Neuronal stem cell (in vitro differentiated cells): ENCODE measurements around the gene ZNFX1. TPM values are rescaled to one million over a fixed set of nuclear protein-coding genes. Genes with fewer than 3 reads are reported as not detected.
A peak's percentile ranks its signal among the peaks of the same experiment; 100 is the strongest.

Experiments used
- DNase-seq: peaks from one replicate; pipeline ENCODE4 v3.0.0-alpha.2; 2013; ENCODE audit warnings: low spot score
- H2AFZ ChIP-seq: one replicate; pipeline ENCODE4 v1.6.1; 2013; ENCODE audit warnings: mild to moderate bottlenecking, low read length, inconsistent platforms
- H2AK5ac ChIP-seq: 2 replicates; pipeline ENCODE4 v1.6.1; 2013; ENCODE audit warnings: low read depth, mild to moderate bottlenecking, inconsistent platforms, low read length, moderate library complexity, mixed read lengths
- H2BK120ac ChIP-seq: 2 replicates; pipeline ENCODE4 v1.6.1; 2013; ENCODE audit warnings: low read depth, mild to moderate bottlenecking, inconsistent platforms, low read length, moderate library complexity, mixed read lengths
- H2BK12ac ChIP-seq: one replicate; pipeline ENCODE4 v1.6.1; 2013; ENCODE audit warnings: low read length, inconsistent platforms
- H2BK15ac ChIP-seq: 2 replicates; pipeline ENCODE4 v1.6.1; 2013; ENCODE audit warnings: mild to moderate bottlenecking, low read length, inconsistent platforms, mixed read lengths
- H2BK5ac ChIP-seq: one replicate; pipeline ENCODE4 v1.6.1; 2013; ENCODE audit warnings: inconsistent platforms, mild to moderate bottlenecking, low read length, moderate library complexity
- H3K14ac ChIP-seq: one replicate; pipeline ENCODE4 v1.6.1; 2013; ENCODE audit warnings: low read length, inconsistent platforms
- H3K18ac ChIP-seq: 2 replicates; pipeline ENCODE4 v1.6.1; 2013; ENCODE audit warnings: low read length, inconsistent platforms
- H3K23ac ChIP-seq: 2 replicates; pipeline ENCODE4 v1.6.1; 2013; ENCODE audit warnings: low read depth, mild to moderate bottlenecking, mixed read lengths, low read length, inconsistent platforms; ENCODE audit not compliant: poor library complexity
- H3K27ac ChIP-seq: replicated peaks from 3 replicates; pipeline ENCODE4 v1.5.1; 2013; ENCODE audit warnings: low read length, inconsistent platforms
- H3K27me3 ChIP-seq, 3 experiments: 2 replicates each; pipeline ENCODE4 v1.6.1; 2013; ENCODE audit warnings: low read length in 3 of 3, mild to moderate bottlenecking in 2 of 3, inconsistent platforms in 1 of 3, low read depth in 1 of 3, mixed read lengths in 1 of 3, moderate library complexity in 1 of 3; ENCODE audit not compliant: control insufficient read depth in 3 of 3, insufficient read depth in 3 of 3
- H3K36me3 ChIP-seq, 2 donors: replicated peaks in 1 of 2; 2 replicates each; pipeline ENCODE4 v1.6.1; 2013; ENCODE audit warnings: low read length in 2 of 2; ENCODE audit not compliant: control insufficient read depth in 2 of 2, insufficient read depth in 2 of 2
- H3K4ac ChIP-seq: 2 replicates; pipeline ENCODE4 v1.6.1; 2013; ENCODE audit warnings: inconsistent platforms, mild to moderate bottlenecking, low read length, moderate library complexity
- H3K4me1 ChIP-seq, 2 donors: 1 replicate in 1 of 2; 2 replicates in 1 of 2; pipeline ENCODE4 v1.6.1; 2013; ENCODE audit warnings: low read length in 2 of 2, low read depth in 1 of 2; ENCODE audit not compliant: control insufficient read depth in 2 of 2, insufficient read depth in 1 of 2
- H3K4me2 ChIP-seq: one replicate; pipeline ENCODE4 v1.6.1; 2013; ENCODE audit warnings: mild to moderate bottlenecking, low read length, inconsistent platforms; ENCODE audit not compliant: insufficient read depth, poor library complexity, severe bottlenecking
- H3K4me3 ChIP-seq, 2 donors: 2 replicates each; pipeline ENCODE4 v1.5.1; 2013; ENCODE audit warnings: low read length in 2 of 2, mild to moderate bottlenecking in 2 of 2, inconsistent platforms in 1 of 2, moderate library complexity in 1 of 2
- H3K79me1 ChIP-seq: one replicate; pipeline ENCODE4 v1.6.1; 2013; ENCODE audit warnings: low read depth, mild to moderate bottlenecking, inconsistent platforms, low read length, moderate library complexity
- H3K9ac ChIP-seq: one replicate; pipeline ENCODE4 v1.6.1; 2013; ENCODE audit warnings: mild to moderate bottlenecking, low read depth, low read length, inconsistent platforms; ENCODE audit not compliant: poor library complexity
- H3K9me3 ChIP-seq, 2 donors: replicated peaks in 1 of 2; 2 replicates each; pipeline versions ENCODE3 to v1.6.1; 2013; ENCODE audit warnings: low read length in 2 of 2, mild to moderate bottlenecking in 2 of 2, inconsistent platforms in 1 of 2, low read depth in 1 of 2, mixed read lengths in 1 of 2, moderate library complexity in 1 of 2; ENCODE audit not compliant: control insufficient read depth in 2 of 2, insufficient read depth in 1 of 2
- H4K8ac ChIP-seq: one replicate; pipeline ENCODE4 v1.6.1; 2013; ENCODE audit warnings: low read depth, mild to moderate bottlenecking, inconsistent platforms, low read length, moderate library complexity
- H4K91ac ChIP-seq: one replicate; pipeline ENCODE4 v1.6.1; 2013; ENCODE audit warnings: low read length, low read depth, mild to moderate bottlenecking, inconsistent platforms; ENCODE audit not compliant: poor library complexity
- WGBS, 2 donors: extraction: QIAGEN DNeasy Blood & Tissue Kit; methylation state at CpG; one replicate each; pipeline ENCODE4 v1.1.7; 2013; ENCODE audit warnings: missing lambda C conversion rate in 2 of 2, mixed read lengths in 1 of 2; ENCODE audit not compliant: insufficient read length in 2 of 2, insufficient replicate concordance in 1 of 2; ENCODE audit errors: extremely low coverage in 2 of 2; 5-methylcytosine and 5-hydroxymethylcytosine counted together
- polyA plus RNA-seq, 2 experiments: library from polyadenylated mRNA; stranded (reverse); fragments of 200-250 nt; gene quantifications; one replicate each; pipeline ENCODE4 v1.2.3, GENCODE V29; 2013

Gene ZNFX1
- polyA plus RNA-seq (2013, experiment 1 of 2), result 2.4 TPM
- polyA plus RNA-seq (2013, experiment 2 of 2), result 2.2 TPM

GRCh38 chr20:49278036-49278817 lies at the start of gene ZNFX1:
TSS of gene ZNFX1 (minus strand) at chr20:49278057. CDS start at chr20:49275839, 2,218 bp downstream.
- Histone ChIP-seq H3K79me1 (peaks cover 11% of the 10 kb centered on the region), H3K4me2 (peak within 1 kb of the TSS; percentile 88), H3K18ac (peak within 1 kb of the TSS; percentile 93), H2BK5ac (peak within 1 kb of the TSS; percentile 87), H3K27ac (peak within 1 kb of the TSS; percentile 90), H3K9me3 (peaks cover 33 to 58% of the 10 kb centered on the region in 2 donors), H2BK15ac (peak within 1 kb of the TSS; percentile 44), H3K4me1 (peaks cover 0 to 7% of the 10 kb centered on the region in 2 donors), H3K36me3 (peaks cover 36 to 77% of the 10 kb centered on the region in 2 donors), H3K14ac (peak within 1 kb of the TSS; percentile 66), H3K23ac (peak within 1 kb of the TSS; percentile 78), H2AK5ac (no peak within 1 kb of the TSS), H2BK12ac (no peak within 1 kb of the TSS), H3K9ac (peak within 1 kb of the TSS; percentile 94), H3K4me3 (peak within 1 kb of the TSS; percentile 76 to 84), H4K91ac (no peak within 1 kb of the TSS), H2AFZ (peak within 1 kb of the TSS; percentile 98), H3K4ac (no peak within 1 kb of the TSS), H3K27me3 (no peaks in the 10 kb centered on the region), H4K8ac (no peak within 1 kb of the TSS), H2BK120ac (no peak within 1 kb of the TSS)
- no CpG with 5 or more reads among the region's 80 CpGs for WGBS, 2 donors
- peak; percentile 98 for DNase-seq

GRCh38 chr20:49326026-49326425 lies 48.2 kb upstream of the ZNFX1 start:
- Histone ChIP-seq H3K4me1 (peaks cover 3 to 6% of the 10 kb centered on the region in 2 donors), H3K14ac (no peak overlapping the region), H2BK15ac (no peak overlapping the region), H2AK5ac (no peak overlapping the region), H4K8ac (no peak overlapping the region), H2AFZ (no peak overlapping the region), H2BK5ac (no peak overlapping the region), H2BK120ac (no peak overlapping the region), H3K9ac (no peak overlapping the region), H4K91ac (no peak overlapping the region), H3K18ac (no peak overlapping the region), H3K4ac (no peak overlapping the region), H3K27ac (no peak overlapping the region), H3K4me3 (no peak overlapping the region), H3K36me3 (no peaks in the 10 kb centered on the region), H3K9me3 (no peaks in the 10 kb centered on the region), H3K4me2 (no peak overlapping the region), H3K79me1 (no peaks in the 10 kb centered on the region), H2BK12ac (no peak overlapping the region), H3K27me3 (peaks cover 0 to 49% (median 0%) of the 10 kb centered on the region in 3 experiments), H3K23ac (no peak overlapping the region)
- WGBS, 2 donors, result no CpG with 5 or more reads among the region's 10 CpGs
- no peak for DNase-seq

- H2BK15ac ChIP-seq, result no peak overlapping the region
- no peak overlapping the region for H3K18ac ChIP-seq
- peaks cover 6 to 66% (median 13%) of the 10 kb centered on the region in 3 experiments for H3K27me3 ChIP-seq
- no peak overlapping the region for H3K27ac ChIP-seq
- no CpG with 5 or more reads among the region's 5 CpGs for WGBS, 2 donors
- no peak overlapping the region for H4K91ac ChIP-seq
- H3K4me2 ChIP-seq, result no peak overlapping the region
- no peak overlapping the region for H4K8ac ChIP-seq
- peaks cover under 1% of the 10 kb centered on the region for H3K79me1 ChIP-seq
- no peak overlapping the region for H2BK12ac ChIP-seq
- H2AK5ac ChIP-seq, result no peak overlapping the region
- no peak overlapping the region for H2BK5ac ChIP-seq
- peak overlapping the region; percentile 27 for H2AFZ ChIP-seq
- peaks cover 5 to 6% of the 10 kb centered on the region in 2 donors for H3K4me1 ChIP-seq
- DNase-seq, result no peak
- no peak overlapping the region for H3K9ac ChIP-seq
- H3K4ac ChIP-seq, result no peak overlapping the region
- peaks cover 0 to under 1% of the 10 kb centered on the region in 2 donors for H3K9me3 ChIP-seq
- no peak overlapping the region for H3K14ac ChIP-seq
- H3K4me3 ChIP-seq, result no peak overlapping the region
- no peak overlapping the region for H3K23ac ChIP-seq
- H2BK120ac ChIP-seq, result no peak overlapping the region
- no peaks in the 10 kb centered on the region for H3K36me3 ChIP-seq
These were observed 46.4 kb upstream of the ZNFX1 start for GRCh38 chr20:49324306-49324705.

- Histone ChIP-seq H3K9ac (no peak overlapping the region), H3K4me3 (no peak overlapping the region), H3K18ac (no peak overlapping the region), H4K91ac (no peak overlapping the region), H3K14ac (no peak overlapping the region), H3K36me3 (no peaks in the 10 kb centered on the region), H3K9me3 (peaks cover 0 to 2% of the 10 kb centered on the region in 2 donors), H2AK5ac (no peak overlapping the region), H3K4me1 (peaks cover 8% of the 10 kb centered on the region in 2 donors), H3K4me2 (no peak overlapping the region), H3K27me3 (peaks cover 10 to 71% (median 19%) of the 10 kb centered on the region in 3 experiments), H3K79me1 (peaks cover 1% of the 10 kb centered on the region), H2BK120ac (no peak overlapping the region), H3K27ac (no peak overlapping the region), H2AFZ (peak overlapping the region; percentile 27), H3K23ac (no peak overlapping the region), H2BK15ac (no peak overlapping the region), H3K4ac (no peak overlapping the region), H2BK12ac (no peak overlapping the region), H4K8ac (no peak overlapping the region), H2BK5ac (no peak overlapping the region)
- no peak for DNase-seq
- no CpG with 5 or more reads among the region's 9 CpGs for WGBS, 2 donors
These were observed 45.9 kb upstream of the ZNFX1 start for GRCh38 chr20:49323622-49324238.
